Activated CD4-positive, alpha-beta T cell treated with anti-CD3 and anti-CD28 coated beads for 1 hour (primary cell): ENCODE measurements around the gene IGLON5.

ENCODE experiments used
- DNase-seq: peaks from one replicate; pipeline ENCODE4 v3.0.0-alpha.2; 2020

The IGLON5 gene

GRCh38 chr19:51311351-51312257, at the start of gene IGLON5:
TSS of gene IGLON5 (plus strand) at chr19:51311644. CDS start at chr19:51311848, 204 bp downstream.
- DNase-seq: no peak

GRCh38 chr19:51263808-51264207, 47.6 kb upstream of the IGLON5 start:
- no peak for DNase-seq

- DNase-seq: no peak
These were observed 40.4 kb upstream of the IGLON5 start for GRCh38 chr19:51271067-51271466.

GRCh38 chr19:51272183-51272810, 39.1 kb upstream of the IGLON5 start:
- DNase-seq: no peak

- no peak for DNase-seq
These were observed 37.2 kb upstream of the IGLON5 start for GRCh38 chr19:51274049-51274770.

GRCh38 chr19:51277112-51277511, 34.3 kb upstream of the IGLON5 start:
- DNase-seq: no peak

- DNase-seq: no peak
These were observed 29.1 kb upstream of the IGLON5 start for GRCh38 chr19:51282335-51282734.

- DNase-seq: no peak
These were observed 25.8 kb upstream of the IGLON5 start for GRCh38 chr19:51285682-51286081.

GRCh38 chr19:51289635-51290034, 21.8 kb upstream of the IGLON5 start:
- no peak for DNase-seq

GRCh38 chr19:51292971-51293370, 18.5 kb upstream of the IGLON5 start:
- no peak for DNase-seq

GRCh38 chr19:51293571-51294210, 17.8 kb upstream of the IGLON5 start:
- DNase-seq: no peak

- no peak for DNase-seq
These were observed 17.1 kb upstream of the IGLON5 start for GRCh38 chr19:51294211-51294976.

- DNase-seq: no peak
These were observed 16.5 kb upstream of the IGLON5 start for GRCh38 chr19:51294977-51295375.

GRCh38 chr19:51295382-51296126, 15.9 kb upstream of the IGLON5 start:
- DNase-seq: no peak

GRCh38 chr19:51296336-51297093, 14.9 kb upstream of the IGLON5 start:
- no peak for DNase-seq

GRCh38 chr19:51297406-51297805, 14.0 kb upstream of the IGLON5 start:
- no peak for DNase-seq

GRCh38 chr19:51301266-51301665, 10.2 kb upstream of the IGLON5 start:
- DNase-seq: no peak

- DNase-seq: no peak
These were observed 6.0 kb upstream of the IGLON5 start for GRCh38 chr19:51305479-51305878.

GRCh38 chr19:51316688-51317087, 5.2 kb downstream of the IGLON5 start:
- no peak for DNase-seq

- no peak for DNase-seq
These were observed 5.9 kb downstream of the IGLON5 start for GRCh38 chr19:51317376-51317775.

GRCh38 chr19:51317968-51318367, 6.5 kb downstream of the IGLON5 start:
- no peak for DNase-seq
